PC-3 (cell line): ENCODE results near the gene NFYA. TPM values are rescaled to one million over a fixed set of nuclear protein-coding genes. Genes with fewer than 3 reads are reported as not detected.

Experiments used
- ATAC-seq: fragments of 200-7000 bp; cut with Tn5 transposase; 2 replicates; pipeline ENCODE4 v1.9.1; 2020; ENCODE audit warnings: mild to moderate bottlenecking, moderate library complexity
- BruUV-seq: library from RNA; stranded (reverse); fragments of 400-500 nt; replicated peaks from 2 replicates; lab custom pipeline; 2021; lab: Mats Ljungman, UMichigan
- CTCF ChIA-PET: fragments of 300-600 bp; sonication (Branson Sonifier 250); formaldehyde crosslinking; loops from one replicate; lab custom pipeline; 2022; ENCODE audit warnings: antibody characterized with exemption; lab: Charles Lee
- POLR2A ChIA-PET: fragments of 300-600 bp; sonication (Branson Sonifier 250); formaldehyde crosslinking; loops from one replicate; lab custom pipeline; 2022; ENCODE audit warnings: antibody characterized with exemption; ENCODE audit not compliant: unreplicated experiment; lab: Charles Lee
- DNase-seq: peaks from one replicate; pipeline ENCODE4 v3.0.0-alpha.2; 2015
- H2AFZ ChIP-seq: fragments of 300-600 bp; sonication (generic); 2 replicates; pipeline ENCODE4 v1.6.0; 2016; ENCODE audit warnings: antibody characterized with exemption, low read length
- H3F3A ChIP-seq: fragments of 300-600 bp; sonication (generic); one replicate; pipeline ENCODE4 v1.6.0; 2017; ENCODE audit warnings: antibody characterized with exemption, low read length, control low read depth, mild to moderate bottlenecking; ENCODE audit not compliant: unreplicated experiment
- H3K27ac ChIP-seq: fragments of 300-600 bp; sonication (generic); 2 replicates; pipeline ENCODE4 v1.5.1; 2016; ENCODE audit warnings: mild to moderate bottlenecking, low read length
- H3K27me3 ChIP-seq: fragments of 300-600 bp; sonication (generic); 2 replicates; pipeline ENCODE4 v1.6.1; 2016; ENCODE audit warnings: low read length, mixed read lengths
- H3K36me3 ChIP-seq: fragments of 300-600 bp; sonication (generic); 2 replicates; pipeline ENCODE4 v1.6.1; 2016; ENCODE audit warnings: low read depth, mixed run types, low read length, mixed read lengths
- H3K4me1 ChIP-seq: fragments of 300-600 bp; sonication (generic); 2 replicates; pipeline ENCODE4 v1.5.1; 2016; ENCODE audit warnings: low read length; ENCODE audit not compliant: insufficient read depth
- H3K4me2 ChIP-seq: fragments of 300-600 bp; sonication (generic); 2 replicates; pipeline ENCODE4 v1.6.0; 2016; ENCODE audit warnings: low read length
- H3K4me3 ChIP-seq: fragments of 300-600 bp; sonication (generic); 2 replicates; pipeline ENCODE4 v1.5.1; 2016; ENCODE audit warnings: mild to moderate bottlenecking, low read length, mixed read lengths
- H3K79me2 ChIP-seq: fragments of 300-600 bp; sonication (generic); 2 replicates; pipeline ENCODE4 v1.6.1; 2017; ENCODE audit warnings: low read length, mixed read lengths
- H3K9ac ChIP-seq: fragments of 300-600 bp; sonication (generic); 2 replicates; pipeline ENCODE4 v1.6.0; 2016; ENCODE audit warnings: mild to moderate bottlenecking, low read length
- H3K9me2 ChIP-seq: fragments of 300-600 bp; sonication (generic); replicated peaks from 2 replicates; pipeline ENCODE4 v1.6.1; 2016; ENCODE audit warnings: mixed run types, low read length, mixed read lengths
- H3K9me3 ChIP-seq: fragments of 300-600 bp; sonication (generic); 2 replicates; pipeline ENCODE4 v1.6.1; 2016; ENCODE audit warnings: low read length, mixed read lengths
- H4K20me1 ChIP-seq: fragments of 300-600 bp; sonication (generic); 2 replicates; pipeline ENCODE4 v1.6.1; 2016; ENCODE audit warnings: low read length, mixed read lengths
- EZH2 ChIP-seq: fragments of 300-600 bp; sonication (generic); IDR thresholded peaks from one replicate; pipeline ENCODE4 v1.6.1; 2017; ENCODE audit warnings: antibody characterized with exemption, mild to moderate bottlenecking, low read length; ENCODE audit not compliant: unreplicated experiment
- EZH2phosphoT487 ChIP-seq: fragments of 300-600 bp; sonication (generic); IDR thresholded peaks from 2 replicates; pipeline ENCODE4 v1.6.1; 2018; ENCODE audit warnings: mild to moderate bottlenecking, antibody characterized with exemption, low read length, borderline replicate concordance
- intact Hi-C: fragments of 100-400 bp; cut with micrococcal nuclease; formaldehyde crosslinking; loops from 2 replicates; pipeline ENCODE4 v1.9.0; 2023
- total RNA-seq: library from RNA; depleted of rRNA; stranded (reverse); fragments of >200 nt; gene quantifications from 2 replicates; pipeline ENCODE4 v1.2.3, GENCODE V29; 2014
- TF ChIP-seq, protein P1 (sequence below): fragments of 300-600 bp; sonication (generic); conservative IDR thresholded peaks from 2 replicates; pipeline ENCODE4 v1.5.1; 2017; ENCODE audit warnings: antibody characterized with exemption, low read depth, mild to moderate bottlenecking, low read length

The NFYA gene
- total RNA-seq, 1 experiment from 2014 or later = 31.7 TPM

DNA sequence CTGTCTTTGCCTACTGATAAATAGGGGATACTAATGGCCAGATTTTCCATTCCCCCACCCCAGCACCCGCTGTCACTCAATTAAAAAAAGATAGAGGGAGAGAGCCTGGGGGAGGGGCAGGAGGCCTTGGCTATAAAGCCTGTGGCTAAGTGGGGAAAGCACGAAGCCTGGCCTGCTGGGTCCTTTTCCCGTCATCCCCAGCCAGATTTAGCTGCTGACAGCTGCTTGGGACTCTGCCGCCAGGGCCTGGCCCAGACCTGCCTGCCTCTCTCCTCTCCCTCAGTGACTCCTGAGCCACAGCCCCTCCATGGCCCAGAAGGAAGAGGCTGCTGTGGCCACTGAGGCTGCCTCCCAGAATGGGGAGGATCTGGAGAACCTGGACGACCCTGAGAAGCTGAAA is 19.7 kb upstream of the NFYA start, which contains the start of gene APOBEC2:
APOBEC2 (plus strand) TSS at position 162 of the 400 bp plus-strand sequence; CDS start at position 308, 146 bp downstream.
- ATAC-seq = no peak
- BruUV-seq = no TSS peak
- CTCF ChIA-PET = no interaction called here

DNA sequence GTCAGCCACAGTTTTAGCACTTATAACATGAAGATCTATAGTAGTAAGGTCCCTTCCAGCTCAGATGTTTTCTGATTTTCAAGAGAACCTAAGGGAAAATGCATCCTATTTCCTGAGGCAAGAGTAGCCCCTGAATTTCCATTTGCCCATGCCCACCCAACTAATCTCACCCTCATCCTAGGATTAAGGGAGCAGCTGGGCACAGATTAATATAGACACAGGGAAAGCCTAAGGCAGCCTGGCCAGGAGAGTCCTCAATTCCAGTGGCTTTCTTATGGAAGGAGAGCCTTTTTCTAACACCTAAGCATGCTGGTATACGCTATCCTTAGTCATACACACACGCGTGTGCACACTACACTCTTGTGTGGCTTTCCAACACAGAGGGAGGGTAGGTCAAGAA is 18.3 kb upstream of the NFYA start:
- CTCF ChIA-PET = no interaction called here
- Histone ChIP-seq H3K9ac (no peak overlapping the region), H3F3A (no peaks in the 10 kb centered on the region), H4K20me1 (no peaks in the 10 kb centered on the region), H3K9me3 (no peaks in the 10 kb centered on the region), H3K4me3 (no peak overlapping the region), H2AFZ (no peak overlapping the region), H3K4me2 (no peak overlapping the region), H3K4me1 (no peaks in the 10 kb centered on the region), H3K27me3 (no peaks in the 10 kb centered on the region), H3K9me2 (no peaks in the 10 kb centered on the region), H3K79me2 (no peaks in the 10 kb centered on the region), H3K36me3 (no peaks in the 10 kb centered on the region), H3K27ac (no peak overlapping the region)
- POLR2A ChIA-PET = no interaction called here
- DNase-seq (no peak), ATAC-seq (no peak)
- intact Hi-C loops = no loop called here
- BruUV-seq = no TSS peak
- TF ChIP-seq, protein P1, sequence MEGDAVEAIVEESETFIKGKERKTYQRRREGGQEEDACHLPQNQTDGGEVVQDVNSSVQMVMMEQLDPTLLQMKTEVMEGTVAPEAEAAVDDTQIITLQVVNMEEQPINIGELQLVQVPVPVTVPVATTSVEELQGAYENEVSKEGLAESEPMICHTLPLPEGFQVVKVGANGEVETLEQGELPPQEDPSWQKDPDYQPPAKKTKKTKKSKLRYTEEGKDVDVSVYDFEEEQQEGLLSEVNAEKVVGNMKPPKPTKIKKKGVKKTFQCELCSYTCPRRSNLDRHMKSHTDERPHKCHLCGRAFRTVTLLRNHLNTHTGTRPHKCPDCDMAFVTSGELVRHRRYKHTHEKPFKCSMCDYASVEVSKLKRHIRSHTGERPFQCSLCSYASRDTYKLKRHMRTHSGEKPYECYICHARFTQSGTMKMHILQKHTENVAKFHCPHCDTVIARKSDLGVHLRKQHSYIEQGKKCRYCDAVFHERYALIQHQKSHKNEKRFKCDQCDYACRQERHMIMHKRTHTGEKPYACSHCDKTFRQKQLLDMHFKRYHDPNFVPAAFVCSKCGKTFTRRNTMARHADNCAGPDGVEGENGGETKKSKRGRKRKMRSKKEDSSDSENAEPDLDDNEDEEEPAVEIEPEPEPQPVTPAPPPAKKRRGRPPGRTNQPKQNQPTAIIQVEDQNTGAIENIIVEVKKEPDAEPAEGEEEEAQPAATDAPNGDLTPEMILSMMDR = no peak

More for the DNA sequence above, 19.7 kb upstream of the NFYA start, which contains the start of gene APOBEC2:
- no peak within 1 kb of the TSS for H3K4me2 ChIP-seq
- POLR2A ChIA-PET = no interaction called here
- H3K27ac ChIP-seq = no peak within 1 kb of the TSS
- TF ChIP-seq, protein P1 = no peak
- TF ChIP-seq EZH2phosphoT487 (no peak), EZH2 (no peak)
- H3K36me3 ChIP-seq = no peaks in the 10 kb centered on the region
- no peak within 1 kb of the TSS for H3K4me3 ChIP-seq
- no peaks in the 10 kb centered on the region for H3K4me1 ChIP-seq
- H3K9ac ChIP-seq = no peak within 1 kb of the TSS
- H3K79me2 ChIP-seq = no peaks in the 10 kb centered on the region
- H3F3A ChIP-seq = no peaks in the 10 kb centered on the region
- no peaks in the 10 kb centered on the region for H3K27me3 ChIP-seq
- DNase-seq = no peak
- H2AFZ ChIP-seq = no peak within 1 kb of the TSS
- no peaks in the 10 kb centered on the region for H3K9me2 ChIP-seq
- no peaks in the 10 kb centered on the region for H4K20me1 ChIP-seq
- H3K9me3 ChIP-seq = no peaks in the 10 kb centered on the region
- intact Hi-C loops = no loop called here

DNA sequence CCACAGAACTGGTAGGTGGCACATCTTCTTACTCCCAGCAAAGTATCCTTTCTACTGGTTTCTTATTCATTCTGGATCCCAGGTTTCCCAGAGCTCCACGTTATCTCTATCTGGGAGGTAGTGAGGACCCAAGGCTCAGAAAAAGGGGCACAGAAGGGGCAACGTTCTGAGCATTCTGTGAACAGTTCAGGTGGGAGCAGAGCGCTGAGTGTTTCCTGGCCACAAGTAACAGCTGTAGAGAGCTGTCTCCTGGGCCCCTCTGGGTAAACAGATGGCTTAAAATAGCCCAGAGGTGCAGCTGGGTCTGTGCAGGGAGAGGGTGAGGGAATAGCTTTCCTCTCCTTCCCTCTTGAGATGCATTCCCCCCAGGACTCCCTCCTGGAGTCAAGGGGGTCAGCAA is 17.6 kb upstream of the NFYA start:
- Histone ChIP-seq H3K79me2 (no peaks in the 10 kb centered on the region), H3K36me3 (no peaks in the 10 kb centered on the region), H3K9me3 (no peaks in the 10 kb centered on the region), H3K4me1 (no peaks in the 10 kb centered on the region), H2AFZ (no peak overlapping the region), H3K4me2 (no peak overlapping the region), H3F3A (no peaks in the 10 kb centered on the region), H3K27me3 (no peaks in the 10 kb centered on the region), H4K20me1 (no peaks in the 10 kb centered on the region), H3K9me2 (no peaks in the 10 kb centered on the region), H3K9ac (no peak overlapping the region), H3K27ac (no peak overlapping the region), H3K4me3 (no peak overlapping the region)
- TF ChIP-seq, protein P1 = no peak
- TF ChIP-seq EZH2 = no peak
- no peak for TF ChIP-seq EZH2phosphoT487
- ATAC-seq = no peak
- ChIA-PET POLR2A (interaction anchor here (0.6 kb wide), 1 partner anchor 143 kb away, joined by 3 read pairs; no protein-coding TSS in a partner anchor), CTCF (no interaction called here)
- no peak for DNase-seq
- no TSS peak for BruUV-seq
- intact Hi-C loops = no loop called here
